K562 treated with DMSO at 1 percent for 48 hours (cell line): Measurements from ENCODE around the gene SH3RF1. TPM values are rescaled to one million over a fixed set of nuclear protein-coding genes. Genes with fewer than 3 reads are reported as not detected.

ENCODE experiments used
- total RNA-seq: library from RNA; unstranded; fragments of 300-600 nt; gene quantifications from 2 replicates; pipeline ENCODE4 v1.2.3, GENCODE V29; 2022; ENCODE audit warnings: low replicate concordance; ENCODE audit errors: extremely low read depth

SH3RF1 gene
- not detected in 2 replicates for total RNA-seq

DNA sequence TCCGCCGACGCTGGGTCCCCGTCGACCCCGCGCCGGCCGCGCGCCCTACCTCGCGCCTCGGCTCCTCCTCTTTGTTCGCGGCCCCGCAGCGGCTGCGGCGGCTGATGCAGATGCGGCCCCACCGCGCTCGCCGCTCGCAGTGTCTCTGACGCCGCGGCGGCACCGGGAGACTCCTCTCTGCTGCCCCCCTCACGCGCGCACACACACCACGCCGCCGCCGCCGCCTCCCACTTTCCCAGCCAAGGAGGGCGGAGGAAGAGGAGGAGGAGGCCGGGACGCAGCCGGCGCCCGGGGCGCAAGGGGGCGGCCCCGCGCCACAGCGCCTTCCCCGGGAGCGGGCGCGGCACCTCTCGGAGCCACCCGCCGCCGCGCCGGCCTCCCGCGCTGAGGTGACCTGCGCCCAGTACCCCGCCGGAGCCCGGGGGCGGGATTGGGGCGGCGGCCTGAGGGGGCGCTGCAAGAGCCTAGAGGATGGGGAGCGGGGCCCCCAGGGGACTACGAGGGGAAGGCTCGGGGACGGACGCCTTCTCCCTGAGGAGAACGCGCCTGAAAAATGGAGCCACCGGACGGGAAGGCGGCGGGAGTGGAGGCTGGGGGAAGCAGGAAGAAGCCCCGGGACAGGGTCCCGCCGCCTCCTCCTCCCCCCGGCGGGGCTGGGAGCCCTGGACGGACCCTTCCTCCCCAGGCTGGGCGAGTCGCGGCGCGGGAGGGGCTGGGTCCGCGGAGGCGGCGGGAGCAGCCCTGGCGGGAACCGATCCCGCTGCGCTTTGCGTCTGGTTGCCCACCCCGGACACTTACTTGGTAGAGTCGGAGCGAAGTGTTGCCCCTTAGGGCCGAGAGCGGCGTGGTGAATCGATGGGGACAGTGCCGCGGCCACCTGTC, at the start of gene SH3RF1:
Gene SH3RF1, minus strand, starts transcription at position 147 of the 882 bp plus-strand sequence. CDS start 1,744 bp downstream, outside the sequence.

